CD14-positive monocyte (primary cell): Measurements from ENCODE around the gene FOXN1. TPM values are rescaled to one million over a fixed set of nuclear protein-coding genes. Genes with fewer than 3 reads are reported as not detected.

Source experiments
- DNase-seq, 3 donors: peaks; one replicate each; pipeline ENCODE4 v3.0.0-alpha.2; 2011 to 2022
- H2AFZ ChIP-seq: 2 replicates; pipeline ENCODE4 v1.6.0; 2012; ENCODE audit warnings: mild to moderate bottlenecking, low read depth, low read length, inconsistent platforms; ENCODE audit not compliant: insufficient read depth, poor library complexity, severe bottlenecking
- H3K27ac ChIP-seq, 2 donors: 1 replicate in 1 of 2; 2 replicates in 1 of 2; pipeline ENCODE4 v1.5.1; 2012 to 2013; ENCODE audit warnings: low read length in 2 of 2, control low read depth in 1 of 2, inconsistent platforms in 1 of 2, low read depth in 1 of 2, mild to moderate bottlenecking in 1 of 2
- H3K27me3 ChIP-seq, 2 donors: one replicate each; pipeline versions ENCODE4 v1.6.0 to v1.6.1; 2011 to 2013; ENCODE audit warnings: low read length in 2 of 2; ENCODE audit not compliant: control insufficient read depth in 2 of 2, insufficient read depth in 2 of 2
- H3K36me3 ChIP-seq, 2 donors: replicated peaks in 1 of 2; 1 replicate in 1 of 2; 2 replicates in 1 of 2; pipeline versions ENCODE4 v1.5.1 to v1.6.1; 2012 to 2013; ENCODE audit warnings: low read length in 2 of 2, control low read depth in 1 of 2, inconsistent platforms in 1 of 2, mild to moderate bottlenecking in 1 of 2; ENCODE audit not compliant: insufficient read depth in 2 of 2, control insufficient read depth in 1 of 2
- H3K4me1 ChIP-seq, 2 donors: 1 replicate in 1 of 2; 2 replicates in 1 of 2; pipeline versions ENCODE4 v1.5.1 to v1.6.1; 2012 to 2013; ENCODE audit warnings: low read length in 2 of 2, control low read depth in 1 of 2, inconsistent platforms in 1 of 2, mild to moderate bottlenecking in 1 of 2, moderate library complexity in 1 of 2; ENCODE audit not compliant: insufficient read depth in 2 of 2, control insufficient read depth in 1 of 2
- H3K4me2 ChIP-seq: replicated peaks from 2 replicates; pipeline ENCODE3; 2012; ENCODE audit warnings: low read length, moderate library complexity, mild to moderate bottlenecking; ENCODE audit not compliant: poor library complexity, severe bottlenecking; ENCODE audit errors: extremely low read depth
- H3K4me3 ChIP-seq, 3 experiments: fragments of 200-600 bp in 1 of 3; sonication (generic) in 1 of 3; replicated peaks in 1 of 3; 1 replicate in 2 of 3; 2 replicates in 1 of 3; pipeline ENCODE4 v1.5.1; 2011 to 2013; ENCODE audit warnings: low read length in 3 of 3, mild to moderate bottlenecking in 3 of 3, control low read depth in 2 of 3, low read depth in 2 of 3, inconsistent platforms in 1 of 3, moderate library complexity in 1 of 3
- H3K79me2 ChIP-seq: 2 replicates; pipeline ENCODE4 v1.6.0; 2012; ENCODE audit warnings: mild to moderate bottlenecking, control low read depth, inconsistent platforms, low read length, moderate library complexity; ENCODE audit not compliant: insufficient read depth
- H3K9ac ChIP-seq: 2 replicates; pipeline ENCODE4 v1.6.0; 2017; ENCODE audit warnings: low read length, mild to moderate bottlenecking; ENCODE audit not compliant: insufficient read depth, poor library complexity, severe bottlenecking
- H3K9me3 ChIP-seq, 2 donors: replicated peaks in 1 of 2; 1 replicate in 1 of 2; 2 replicates in 1 of 2; pipeline versions ENCODE4 v1.5.1 to v1.6.1; 2012 to 2013; ENCODE audit warnings: low read length in 2 of 2, control low read depth in 1 of 2; ENCODE audit not compliant: control insufficient read depth in 1 of 2, insufficient read depth in 1 of 2
- H4K20me1 ChIP-seq: 2 replicates; pipeline ENCODE4 v1.6.0; 2012; ENCODE audit warnings: mild to moderate bottlenecking, low read length, control low read depth, moderate library complexity; ENCODE audit not compliant: insufficient read depth
- H3K27ac Mint-ChIP-seq, 7 donors: one replicate each; pipeline ENCODE4 v1.8.0; 2020; ENCODE audit warnings: mild to moderate bottlenecking in 7 of 7, mixed read lengths in 7 of 7, moderate library complexity in 6 of 7, inconsistent platforms in 2 of 7
- H3K27me3 Mint-ChIP-seq, 3 donors: one replicate each; pipeline ENCODE4 v1.8.0; 2021 to 2022; ENCODE audit warnings: low read depth in 3 of 3, mild to moderate bottlenecking in 3 of 3, mixed read lengths in 3 of 3, moderate library complexity in 3 of 3, inconsistent platforms in 1 of 3
- H3K36me3 Mint-ChIP-seq, 2 donors: one replicate each; pipeline ENCODE4 v1.8.0; 2020; ENCODE audit warnings: mixed read lengths in 2 of 2, inconsistent platforms in 1 of 2, mild to moderate bottlenecking in 1 of 2
- H3K4me1 Mint-ChIP-seq: one replicate; pipeline ENCODE4 v1.8.0; 2020; ENCODE audit warnings: mild to moderate bottlenecking, mixed read lengths
- H3K4me3 Mint-ChIP-seq, 2 donors: one replicate each; pipeline ENCODE4 v1.8.0; 2020; ENCODE audit warnings: mild to moderate bottlenecking in 2 of 2, mixed read lengths in 2 of 2, moderate library complexity in 1 of 2
- H3K9me3 Mint-ChIP-seq, 7 donors: one replicate each; pipeline ENCODE4 v1.8.0; 2020 to 2022; ENCODE audit warnings: mixed read lengths in 7 of 7, mild to moderate bottlenecking in 6 of 7, moderate library complexity in 6 of 7, inconsistent platforms in 2 of 7
- CTCF ChIP-seq: fragments of 200-600 bp; IDR thresholded peaks from one replicate; pipeline ENCODE4 v1.8.0; 2022; ENCODE audit warnings: antibody characterized with exemption, mild to moderate bottlenecking
- WGBS: methylation state at CpG from one replicate; pipeline ENCODE4 v1.1.5; 2013; ENCODE audit warnings: missing lambda C conversion rate; ENCODE audit not compliant: insufficient coverage; 5-methylcytosine and 5-hydroxymethylcytosine counted together
- intact Hi-C, 2 donors: fragments of 100-400 bp; cut with micrococcal nuclease; formaldehyde crosslinking; loops; one replicate each; pipeline versions ENCODE4 v1.15.0 to v1.15.1; 2023
- polyA plus RNA-seq, 3 donors: library from polyadenylated mRNA; depleted of rRNA in 1 of 3; unstranded in 2 of 3; stranded (reverse) in 1 of 3; fragments of 300-500 nt in 2 of 3; fragments of >200 nt in 1 of 3; fragmentation: Illumina TruSeq in 2 of 3; gene quantifications; 1 replicate in 2 of 3; 2 replicates in 1 of 3; pipeline ENCODE4 v1.2.3, GENCODE V29; 2012 to 2021

The FOXN1 gene
- polyA plus RNA-seq, 3 donors: not detected

- WGBS: 22% methylated on average over 3 of the region's 10 CpGs
- H3K27ac Mint-ChIP-seq: peak overlapping the region in 5 of 7 donors; percentile 41 to 85 (median 65)
- intact Hi-C loops: loop anchor here in 1 of 2 donors (2.0 kb wide), 1 partner anchor 25 kb away; the partner anchor contains the start of gene ALDOC
Observed at GRCh38 chr17:28551421-28552175, 45.5 kb downstream of the FOXN1 start.

More at GRCh38 chr17:28551421-28552175, 45.5 kb downstream of the FOXN1 start:
- peaks cover 57 to 62% of the 10 kb centered on the region in 2 donors for H3K4me1 ChIP-seq
- peaks cover 38% of the 10 kb centered on the region for H4K20me1 ChIP-seq
- H3K79me2 ChIP-seq: peaks cover 29% of the 10 kb centered on the region
- Mint-ChIP-seq H3K4me1 (peaks cover 54% of the 10 kb centered on the region), H3K27me3 (peaks cover 0 to 2% (median 0%) of the 10 kb centered on the region in 3 donors), H3K4me3 (peak overlapping the region; percentile 92 to 97), H3K36me3 (peaks cover 40 to 58% of the 10 kb centered on the region in 2 donors), H3K9me3 (no peaks in the 10 kb centered on the region)
- no peaks in the 10 kb centered on the region for H3K27me3 ChIP-seq
- H3K4me3 ChIP-seq: peak overlapping the region; percentile 50 to 94 (median 83)
- H3K27ac ChIP-seq: peak overlapping the region in 1 of 2 donors; percentile 73
- H3K9ac ChIP-seq: peak overlapping the region; percentile 76
- peak overlapping the region; percentile 73 for H2AFZ ChIP-seq
- no peaks in the 10 kb centered on the region for H3K9me3 ChIP-seq
- H3K4me2 ChIP-seq: peak overlapping the region; percentile 92
- no peak for TF ChIP-seq CTCF
- DNase-seq: no peak
- H3K36me3 ChIP-seq: peaks cover 39 to 43% of the 10 kb centered on the region in 2 donors
